OCI-LY7 (cell line): ENCODE results near the gene PPTC7. TPM values are rescaled to one million over a fixed set of nuclear protein-coding genes. Genes with fewer than 3 reads are reported as not detected.

Experiments used
- BruUV-seq: library from RNA; stranded (reverse); fragments of 400-500 nt; replicated peaks from 2 replicates; lab custom pipeline; 2021; lab: Mats Ljungman, UMichigan
- CTCF ChIA-PET: fragments of 300-600 bp; sonication (Branson Sonifier 250); formaldehyde crosslinking; loops from one replicate; lab custom pipeline; 2022; ENCODE audit warnings: antibody characterized with exemption; ENCODE audit not compliant: unreplicated experiment; lab: Charles Lee
- POLR2A ChIA-PET: fragments of 300-600 bp; sonication (Branson Sonifier 250); formaldehyde crosslinking; loops from one replicate; lab custom pipeline; 2022; ENCODE audit warnings: antibody characterized with exemption; lab: Charles Lee
- DNase-seq: peaks from one replicate; pipeline ENCODE4 v3.0.0-alpha.2; 2015; ENCODE audit warnings: low spot score
- H2AFZ ChIP-seq: fragments of 200-600 bp; sonication (generic), shearing (Covaris generic); 2 replicates; pipeline ENCODE4 v1.6.1; 2014; ENCODE audit warnings: mild to moderate bottlenecking, antibody characterized with exemption, low read length, moderate library complexity
- H3K27ac ChIP-seq: fragments of 200-600 bp; sonication (generic); 2 replicates; pipeline ENCODE4 v1.5.1; 2014; ENCODE audit warnings: mixed run types, low read depth, mild to moderate bottlenecking, moderate library complexity, low read length, inconsistent platforms; ENCODE audit not compliant: poor library complexity, severe bottlenecking
- H3K36me3 ChIP-seq: fragments of 200-600 bp; sonication (generic); 2 replicates; pipeline ENCODE4 v1.6.1; 2014; ENCODE audit warnings: mild to moderate bottlenecking, antibody characterized with exemption, low read length, moderate library complexity, mixed read lengths; ENCODE audit not compliant: insufficient read depth
- H3K4me1 ChIP-seq: fragments of 200-600 bp; sonication (generic); 2 replicates; pipeline ENCODE4 v1.5.1; 2014; ENCODE audit warnings: mild to moderate bottlenecking, low read length; ENCODE audit not compliant: insufficient read depth, poor library complexity, severe bottlenecking
- H3K4me2 ChIP-seq: fragments of 200-600 bp; sonication (generic); 2 replicates; pipeline ENCODE4 v1.6.1; 2014; ENCODE audit warnings: mild to moderate bottlenecking, low read length
- H3K4me3 ChIP-seq: fragments of 200-600 bp; sonication (generic); 2 replicates; pipeline ENCODE4 v1.5.1; 2014; ENCODE audit warnings: mild to moderate bottlenecking, low read depth, low read length; ENCODE audit not compliant: poor library complexity, severe bottlenecking
- H3K79me2 ChIP-seq: fragments of 200-600 bp; sonication (generic); 2 replicates; pipeline ENCODE4 v1.6.1; 2016; ENCODE audit warnings: low read depth, mild to moderate bottlenecking, low read length, moderate library complexity, mixed read lengths; ENCODE audit not compliant: insufficient read depth
- H3K9me2 ChIP-seq: fragments of 200-600 bp; sonication (generic); 2 replicates; pipeline ENCODE4 v1.6.1; 2016; ENCODE audit warnings: mild to moderate bottlenecking, low read length, mixed read lengths; ENCODE audit not compliant: insufficient read depth
- H3K9me3 ChIP-seq: fragments of 200-600 bp; sonication (generic); 2 replicates; pipeline ENCODE4 v1.6.1; 2014; ENCODE audit warnings: mild to moderate bottlenecking, mixed run types, low read length, mixed read lengths
- H4K20me1 ChIP-seq: fragments of 200-600 bp; sonication (generic); 2 replicates; pipeline ENCODE4 v1.6.1; 2014; ENCODE audit warnings: mild to moderate bottlenecking, antibody characterized with exemption, low read length, moderate library complexity, mixed read lengths; ENCODE audit not compliant: insufficient read depth
- EZH2phosphoT487 ChIP-seq: fragments of 200-600 bp; sonication (generic); IDR thresholded peaks from 2 replicates; pipeline ENCODE4 v1.6.1; 2018; ENCODE audit warnings: low read depth, borderline replicate concordance, mild to moderate bottlenecking, mixed run types, antibody characterized with exemption, low read length, moderate library complexity, mixed read lengths
- intact Hi-C: fragments of 100-400 bp; cut with micrococcal nuclease; formaldehyde crosslinking; loops from one replicate; pipeline ENCODE4 v1.10.0; 2022; ENCODE audit not compliant: unreplicated experiment
- total RNA-seq, 2 experiments: library from RNA; depleted of rRNA in 1 of 2; stranded (reverse); fragments of >200 nt in 1 of 2; shearing (Covaris generic) in 1 of 2; gene quantifications; 2 replicates each; pipeline ENCODE4 v1.2.3, GENCODE V29; 2014 to 2022
- TF ChIP-seq, protein P1 (sequence below): fragments of 200-600 bp; sonication (generic); conservative IDR thresholded peaks from 2 replicates; pipeline ENCODE4 v1.5.1; 2014; ENCODE audit warnings: mild to moderate bottlenecking, antibody characterized with exemption, low read length, moderate library complexity, mixed read lengths

PPTC7 gene
- total RNA-seq, 2 experiments from 2014 or later: 11.4 to 29.7 TPM

DNA sequence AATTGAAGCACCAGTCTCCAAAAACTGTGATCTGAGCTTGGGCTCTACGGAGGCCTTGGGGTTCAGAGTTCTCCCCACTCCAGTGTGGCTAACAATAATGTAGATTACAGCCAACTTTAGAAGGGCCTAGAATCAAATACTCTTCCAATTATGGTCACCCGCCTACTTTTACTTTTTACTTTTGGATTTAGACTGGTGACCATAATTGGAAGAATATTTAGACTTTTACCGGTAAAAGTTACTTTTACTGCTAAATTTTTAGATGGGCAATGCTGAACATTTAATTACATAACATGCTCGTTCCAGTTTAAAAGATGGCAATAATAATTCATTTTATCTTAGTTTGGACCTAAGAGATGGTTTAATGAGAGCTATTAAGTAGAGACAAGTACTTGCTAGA lies 39.2 kb downstream of the PPTC7 start:
- no peak overlapping the region for H3K4me3 ChIP-seq
- H3K9me2 ChIP-seq: no peaks in the 10 kb centered on the region
- no peaks in the 10 kb centered on the region for H3K9me3 ChIP-seq
- H3K27ac ChIP-seq: no peak overlapping the region
- no peak overlapping the region for H2AFZ ChIP-seq
- ChIA-PET POLR2A (interaction anchor here (0.5 to 1.0 kb wide), 4 partner anchors 10 to 62 kb away, joined by 3 to 5 read pairs (median 3); no protein-coding TSS in a partner anchor), CTCF (interaction anchor here (0.5 kb wide), 1 partner anchor 154 kb away, joined by 5 read pairs; no protein-coding TSS in a partner anchor)
- H3K36me3 ChIP-seq: peaks cover 77% of the 10 kb centered on the region
- H3K79me2 ChIP-seq: peaks cover 30% of the 10 kb centered on the region; the same call in 1 of the 2 replicates
- H3K4me2 ChIP-seq: no peak overlapping the region
- DNase-seq: no peak
- TF ChIP-seq EZH2phosphoT487: no peak
- TF ChIP-seq, protein P1, sequence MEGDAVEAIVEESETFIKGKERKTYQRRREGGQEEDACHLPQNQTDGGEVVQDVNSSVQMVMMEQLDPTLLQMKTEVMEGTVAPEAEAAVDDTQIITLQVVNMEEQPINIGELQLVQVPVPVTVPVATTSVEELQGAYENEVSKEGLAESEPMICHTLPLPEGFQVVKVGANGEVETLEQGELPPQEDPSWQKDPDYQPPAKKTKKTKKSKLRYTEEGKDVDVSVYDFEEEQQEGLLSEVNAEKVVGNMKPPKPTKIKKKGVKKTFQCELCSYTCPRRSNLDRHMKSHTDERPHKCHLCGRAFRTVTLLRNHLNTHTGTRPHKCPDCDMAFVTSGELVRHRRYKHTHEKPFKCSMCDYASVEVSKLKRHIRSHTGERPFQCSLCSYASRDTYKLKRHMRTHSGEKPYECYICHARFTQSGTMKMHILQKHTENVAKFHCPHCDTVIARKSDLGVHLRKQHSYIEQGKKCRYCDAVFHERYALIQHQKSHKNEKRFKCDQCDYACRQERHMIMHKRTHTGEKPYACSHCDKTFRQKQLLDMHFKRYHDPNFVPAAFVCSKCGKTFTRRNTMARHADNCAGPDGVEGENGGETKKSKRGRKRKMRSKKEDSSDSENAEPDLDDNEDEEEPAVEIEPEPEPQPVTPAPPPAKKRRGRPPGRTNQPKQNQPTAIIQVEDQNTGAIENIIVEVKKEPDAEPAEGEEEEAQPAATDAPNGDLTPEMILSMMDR: no peak
- no TSS peak for BruUV-seq
- intact Hi-C loops: no loop called here
- H4K20me1 ChIP-seq: no peaks in the 10 kb centered on the region
- peaks cover 12% of the 10 kb centered on the region for H3K4me1 ChIP-seq

DNA sequence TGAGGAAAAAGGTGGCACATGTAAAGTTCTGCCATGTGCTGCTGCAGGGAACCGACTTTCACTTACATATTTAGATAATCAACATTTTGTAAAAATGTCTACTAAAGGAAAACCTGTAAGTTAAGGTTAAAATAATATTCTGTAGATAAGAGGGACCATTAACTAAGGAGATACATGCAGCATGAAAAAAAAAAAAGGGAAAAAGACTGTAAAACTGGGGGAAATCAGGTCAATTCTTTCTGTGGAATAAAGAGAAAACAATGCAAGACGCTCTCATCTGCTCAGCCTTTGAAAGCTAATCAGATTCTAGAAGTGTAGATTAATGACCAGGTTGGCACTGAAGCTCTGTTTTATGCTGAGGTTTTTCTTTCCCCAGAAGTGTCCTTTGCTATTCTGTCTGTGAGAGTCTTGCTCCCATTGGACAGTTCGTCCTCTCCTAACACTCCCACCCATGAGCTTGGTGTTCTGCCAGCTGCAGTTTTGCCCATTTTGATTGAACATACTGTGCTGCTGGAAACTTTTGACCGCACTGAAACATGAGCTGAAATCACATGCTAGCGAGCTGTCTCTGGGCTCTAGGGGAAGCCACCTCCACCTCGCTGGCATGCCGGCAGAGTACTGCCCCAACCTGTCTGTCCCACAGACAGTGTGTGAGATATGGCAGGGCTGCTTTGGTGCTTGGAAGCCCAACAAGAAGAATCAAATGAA lies 39.7 kb downstream of the PPTC7 start:
- no peaks in the 10 kb centered on the region for H3K9me2 ChIP-seq
- no peak for DNase-seq
- no peaks in the 10 kb centered on the region for H3K9me3 ChIP-seq
- POLR2A ChIA-PET: interaction anchor here (0.5 to 1.0 kb wide), 6 partner anchors 12 to 185 kb away, joined by 3 to 5 read pairs (median 3); no protein-coding TSS in a partner anchor
- no peaks in the 10 kb centered on the region for H4K20me1 ChIP-seq
- CTCF ChIA-PET: interaction anchor here (0.5 kb wide), 1 partner anchor 154 kb away, joined by 5 read pairs; no protein-coding TSS in a partner anchor
- H3K4me2 ChIP-seq: no peak overlapping the region
- no peak overlapping the region for H3K27ac ChIP-seq
- intact Hi-C loops: no loop called here
- peaks cover 24% of the 10 kb centered on the region; the same call in 1 of the 2 replicates for H3K79me2 ChIP-seq
- TF ChIP-seq, protein P1: no peak
- no peak for TF ChIP-seq EZH2phosphoT487
- H3K4me3 ChIP-seq: no peak overlapping the region
- BruUV-seq: no TSS peak
- peaks cover 12% of the 10 kb centered on the region for H3K4me1 ChIP-seq
- H2AFZ ChIP-seq: no peak overlapping the region
- peaks cover 77% of the 10 kb centered on the region for H3K36me3 ChIP-seq

DNA sequence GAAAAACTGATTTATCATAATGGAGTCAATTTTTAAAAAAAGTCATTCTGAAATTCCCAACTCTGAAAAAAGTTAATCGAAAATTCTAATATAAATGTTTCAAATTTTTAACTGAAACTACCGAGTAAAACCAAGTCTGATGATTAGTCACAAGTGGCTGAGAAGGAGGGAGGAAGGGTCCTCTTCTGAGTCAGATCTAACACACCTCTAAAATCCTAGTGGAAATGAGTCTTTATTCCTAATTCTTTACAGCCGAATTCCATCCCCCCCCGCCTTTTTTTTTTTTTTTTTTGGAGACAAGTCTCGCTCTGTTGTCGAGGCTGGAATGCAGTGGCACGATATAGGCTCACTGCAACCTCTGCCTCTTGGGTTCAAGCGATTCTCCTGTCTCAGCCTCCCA lies 43.1 kb downstream of the PPTC7 start:
- no peaks in the 10 kb centered on the region for H3K9me3 ChIP-seq
- H2AFZ ChIP-seq: no peak overlapping the region
- no peak overlapping the region for H3K4me3 ChIP-seq
- CTCF ChIA-PET: no interaction called here
- H3K9me2 ChIP-seq: no peaks in the 10 kb centered on the region
- peaks cover 84% of the 10 kb centered on the region for H3K36me3 ChIP-seq
- no peak for DNase-seq
- H3K4me2 ChIP-seq: no peak overlapping the region
- intact Hi-C loops: no loop called here
- H3K27ac ChIP-seq: no peak overlapping the region
- no peaks in the 10 kb centered on the region for H4K20me1 ChIP-seq
- TF ChIP-seq, protein P1: no peak
- TF ChIP-seq EZH2phosphoT487: no peak
- H3K4me1 ChIP-seq: peaks cover 12% of the 10 kb centered on the region
- no TSS peak for BruUV-seq
- POLR2A ChIA-PET: interaction anchor here (0.6 kb wide), 2 partner anchors 67 to 231 kb away, joined by 3 to 8 read pairs; no protein-coding TSS in a partner anchor
- peaks cover 12% of the 10 kb centered on the region; the same call in 1 of the 2 replicates for H3K79me2 ChIP-seq
